ENCODE results near the gene ALPK1.

ALPK1 gene

GRCh38 chr4:112403101-112403945 lies 106.2 kb downstream of the ALPK1 start:
- H3K27ac ChIP-seq, result no peak overlapping the region
- TF ChIP-seq CTCF (conservative IDR thresholded peaks at IDR 0.05), result no peak

GRCh38 chr4:112410364-112410763 lies 113.2 kb downstream of the ALPK1 start:
- no peak overlapping the region for H3K27ac ChIP-seq
- no peak for TF ChIP-seq CTCF (conservative IDR thresholded peaks at IDR 0.05)

- no peak for TF ChIP-seq CTCF (conservative IDR thresholded peaks at IDR 0.05)
These were observed 113.6 kb downstream of the ALPK1 start for GRCh38 chr4:112410804-112411203.

GRCh38 chr4:112411781-112412550 lies 114.8 kb downstream of the ALPK1 start:
- no peak for TF ChIP-seq CTCF (conservative IDR thresholded peaks at IDR 0.05)
- H3K27ac ChIP-seq, result no peak overlapping the region

More at GRCh38 chr4:112410804-112411203, 113.6 kb downstream of the ALPK1 start:
- H3K27ac ChIP-seq, result no peak overlapping the region

GRCh38 chr4:112416464-112416863 lies 119.3 kb downstream of the ALPK1 start:
- no peak for TF ChIP-seq CTCF (conservative IDR thresholded peaks at IDR 0.05)
- H3K27ac ChIP-seq, result no peak overlapping the region

GRCh38 chr4:112418092-112418491 lies 120.9 kb downstream of the ALPK1 start:
- TF ChIP-seq CTCF (conservative IDR thresholded peaks at IDR 0.05), result no peak
- H3K27ac ChIP-seq, result no peak overlapping the region

- TF ChIP-seq CTCF (conservative IDR thresholded peaks at IDR 0.05), result no peak
- H3K27ac ChIP-seq, result no peak overlapping the region
These were observed 124.7 kb downstream of the ALPK1 start for GRCh38 chr4:112421911-112422310.

All from VCaP (cell line).